Progenitor cell of endocrine pancreas (in vitro differentiated cells): ENCODE measurements around the gene TMEM92. TPM values are rescaled to one million over a fixed set of nuclear protein-coding genes. Genes with fewer than 3 reads are reported as not detected.

Source experiments
- DNase-seq: peaks from one replicate; pipeline ENCODE4 v3.0.0; 2021; ENCODE audit warnings: low spot score; ENCODE audit not compliant: unreplicated experiment
- H3K27ac Mint-ChIP-seq: 2 replicates; pipeline ENCODE4 v1.8.0; 2021; ENCODE audit warnings: mild to moderate bottlenecking, moderate library complexity, mixed read lengths
- H3K27me3 Mint-ChIP-seq: 2 replicates; pipeline ENCODE4 v1.8.0; 2021; ENCODE audit warnings: mixed read lengths
- H3K36me3 Mint-ChIP-seq: 2 replicates; pipeline ENCODE4 v1.8.0; 2022; ENCODE audit warnings: mixed read lengths; ENCODE audit not compliant: insufficient read depth
- H3K4me1 Mint-ChIP-seq: 2 replicates; pipeline ENCODE4 v1.8.0; 2021; ENCODE audit warnings: low read depth, mixed read lengths
- H3K4me3 Mint-ChIP-seq: 2 replicates; pipeline ENCODE4 v1.8.0; 2021; ENCODE audit warnings: low read depth, mild to moderate bottlenecking, moderate library complexity, mixed read lengths
- H3K9me3 Mint-ChIP-seq: 2 replicates; pipeline ENCODE4 v1.8.0; 2021; ENCODE audit warnings: low read depth, mixed read lengths
- total RNA-seq: library from RNA; stranded (reverse); gene quantifications from 2 replicates; pipeline ENCODE4 v1.2.1, GENCODE V29; 2021
- TF ChIP-seq, protein P1 (sequence below): fragments of 200-600 bp; sonication (generic); IDR thresholded peaks from one replicate; pipeline ENCODE4 v1.5.0; 2021; ENCODE audit warnings: antibody characterized with exemption, mild to moderate bottlenecking; ENCODE audit not compliant: unreplicated experiment

Gene TMEM92
- total RNA-seq, 1 donor from 2014 or later, result 7.4 TPM

DNA sequence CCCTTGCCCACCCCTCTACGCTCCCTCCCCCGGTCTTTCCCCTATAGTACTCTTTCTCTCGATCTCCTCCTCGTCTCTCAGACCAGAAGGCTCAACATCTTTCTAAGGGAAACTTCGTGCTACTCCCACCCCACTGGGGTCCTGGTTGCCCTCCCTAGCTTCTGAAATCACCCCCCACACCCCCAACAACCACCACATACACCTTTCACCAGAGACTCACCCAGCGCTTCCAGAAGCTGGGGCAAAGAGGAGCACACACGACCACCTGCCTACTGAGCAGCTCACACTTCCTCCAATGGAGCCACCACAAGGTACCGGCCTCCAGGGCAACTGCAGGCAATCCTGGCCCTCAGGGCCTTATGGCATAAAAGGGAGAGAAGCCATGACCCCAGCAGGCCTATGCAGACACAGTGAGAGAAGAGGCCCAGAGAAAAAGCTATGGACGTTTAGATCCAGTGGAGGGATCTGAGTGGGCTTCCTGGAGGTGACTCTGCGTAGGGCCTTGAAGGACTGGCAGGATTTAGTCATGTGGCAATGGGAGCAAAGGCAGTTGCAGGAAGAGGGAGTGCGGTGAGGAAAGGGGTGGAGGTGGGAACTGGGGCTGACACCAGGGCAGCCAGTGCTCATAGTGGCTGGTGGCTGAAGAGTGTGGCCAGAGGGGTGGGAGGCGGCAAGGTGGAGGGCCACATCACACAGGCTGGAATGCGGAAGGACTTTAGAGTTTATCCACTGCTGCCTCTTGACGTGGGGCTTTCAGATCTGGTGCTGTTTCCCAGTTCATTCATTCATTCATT is 12.1 kb upstream of the TMEM92 start:
- peaks cover 1% of the 10 kb centered on the region for H3K4me1 Mint-ChIP-seq
- peaks cover 39% of the 10 kb centered on the region for H3K27me3 Mint-ChIP-seq
- TF ChIP-seq, protein P1, sequence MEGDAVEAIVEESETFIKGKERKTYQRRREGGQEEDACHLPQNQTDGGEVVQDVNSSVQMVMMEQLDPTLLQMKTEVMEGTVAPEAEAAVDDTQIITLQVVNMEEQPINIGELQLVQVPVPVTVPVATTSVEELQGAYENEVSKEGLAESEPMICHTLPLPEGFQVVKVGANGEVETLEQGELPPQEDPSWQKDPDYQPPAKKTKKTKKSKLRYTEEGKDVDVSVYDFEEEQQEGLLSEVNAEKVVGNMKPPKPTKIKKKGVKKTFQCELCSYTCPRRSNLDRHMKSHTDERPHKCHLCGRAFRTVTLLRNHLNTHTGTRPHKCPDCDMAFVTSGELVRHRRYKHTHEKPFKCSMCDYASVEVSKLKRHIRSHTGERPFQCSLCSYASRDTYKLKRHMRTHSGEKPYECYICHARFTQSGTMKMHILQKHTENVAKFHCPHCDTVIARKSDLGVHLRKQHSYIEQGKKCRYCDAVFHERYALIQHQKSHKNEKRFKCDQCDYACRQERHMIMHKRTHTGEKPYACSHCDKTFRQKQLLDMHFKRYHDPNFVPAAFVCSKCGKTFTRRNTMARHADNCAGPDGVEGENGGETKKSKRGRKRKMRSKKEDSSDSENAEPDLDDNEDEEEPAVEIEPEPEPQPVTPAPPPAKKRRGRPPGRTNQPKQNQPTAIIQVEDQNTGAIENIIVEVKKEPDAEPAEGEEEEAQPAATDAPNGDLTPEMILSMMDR, result no peak
- H3K27ac Mint-ChIP-seq, result no peak overlapping the region
- no peak overlapping the region for H3K4me3 Mint-ChIP-seq
- H3K9me3 Mint-ChIP-seq, result no peaks in the 10 kb centered on the region
- no peak for DNase-seq
- H3K36me3 Mint-ChIP-seq, result no peaks in the 10 kb centered on the region

DNA sequence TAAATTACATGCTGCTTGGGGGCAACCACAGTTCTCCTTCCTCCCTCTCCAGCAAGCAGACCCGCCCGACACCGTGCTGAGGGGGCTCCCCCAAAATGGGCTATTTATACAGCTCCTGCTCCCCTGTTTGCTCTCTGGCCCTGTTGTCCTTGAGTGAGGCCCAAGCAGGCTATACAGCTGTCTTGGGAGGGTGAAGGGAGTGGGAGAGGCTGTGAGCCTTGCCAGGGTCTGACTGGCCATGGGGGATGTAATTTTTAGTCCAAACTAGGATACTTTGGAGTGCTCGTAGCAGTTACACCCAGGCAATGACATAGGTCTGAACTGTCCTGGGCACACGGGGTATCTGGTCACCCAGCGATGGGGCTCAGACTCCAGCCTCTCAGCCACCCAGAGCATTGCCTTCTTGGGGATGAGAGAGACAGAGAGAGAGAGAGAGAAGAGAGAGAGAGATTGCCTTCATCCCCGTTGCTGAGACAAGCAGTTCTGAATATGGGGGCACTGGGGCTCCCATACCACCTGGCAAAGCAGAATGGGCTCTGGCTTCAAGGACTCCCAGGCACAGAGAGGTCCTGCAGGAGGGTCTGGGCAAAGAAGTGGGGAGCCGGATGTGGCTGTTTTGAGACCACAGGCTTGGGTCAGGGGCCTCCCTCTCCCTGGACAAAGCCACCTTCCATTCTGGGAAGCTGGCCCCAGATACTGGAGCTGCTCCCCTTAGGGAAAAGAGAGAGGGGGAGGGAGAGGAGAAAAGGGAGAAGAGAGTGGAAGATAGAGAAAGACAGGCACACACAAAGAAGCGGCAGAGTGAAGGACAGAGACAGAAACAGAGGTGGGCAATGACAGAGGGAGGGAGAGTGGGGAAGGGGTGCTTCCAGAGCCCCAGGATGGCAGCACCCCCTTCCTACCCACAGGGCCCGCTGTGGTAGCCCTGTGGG is 10.7 kb upstream of the TMEM92 start:
- DNase-seq, result no peak
- Mint-ChIP-seq H3K4me1 (peaks cover 1% of the 10 kb centered on the region), H3K27me3 (peaks cover 47% of the 10 kb centered on the region), H3K9me3 (no peaks in the 10 kb centered on the region), H3K27ac (no peak overlapping the region), H3K4me3 (no peak overlapping the region), H3K36me3 (no peaks in the 10 kb centered on the region)
- TF ChIP-seq, protein P1, result no peak

DNA sequence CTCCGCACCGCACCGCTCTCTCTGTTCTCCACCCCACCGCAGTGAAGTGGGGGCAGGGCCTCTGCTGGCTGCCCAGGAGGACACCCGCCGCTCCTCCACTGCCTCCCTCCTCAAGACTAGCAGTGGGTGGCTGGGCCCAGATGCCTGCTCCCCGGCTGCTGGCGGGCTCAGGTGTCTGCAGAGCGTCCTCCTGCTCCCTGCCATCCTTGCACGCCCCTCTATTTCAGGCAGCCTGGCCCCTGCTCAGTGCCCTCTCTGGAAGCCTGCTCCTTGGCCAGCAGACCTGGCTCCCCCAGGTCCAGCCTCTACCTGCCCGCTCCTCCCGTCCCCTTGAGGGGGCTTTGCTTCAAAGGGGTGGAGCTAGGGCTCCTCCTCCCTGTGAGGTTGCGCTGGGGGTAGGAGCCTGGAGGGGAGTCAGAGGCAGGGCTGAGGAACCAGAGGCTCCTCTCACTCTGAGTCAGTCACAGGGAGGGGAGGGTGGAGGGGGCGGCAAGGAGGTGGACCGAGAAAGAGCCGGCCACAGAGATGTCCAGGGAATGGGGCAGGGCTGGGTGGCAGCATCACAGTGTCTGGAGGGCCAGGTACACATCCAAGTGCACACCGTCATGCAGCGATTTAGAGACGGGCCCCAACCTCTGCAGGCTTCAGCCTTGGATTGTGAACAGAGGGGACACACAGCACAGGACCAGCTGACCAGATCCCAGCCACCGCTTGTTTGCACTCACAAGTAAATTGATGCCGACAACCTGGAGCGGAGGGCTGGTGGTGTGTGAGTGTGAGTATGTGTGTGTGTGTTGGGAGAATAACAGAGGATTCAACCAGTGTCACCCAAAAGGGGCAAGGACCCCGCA is 9.8 kb upstream of the TMEM92 start:
- Mint-ChIP-seq H3K27me3 (peaks cover 47% of the 10 kb centered on the region), H3K27ac (no peak overlapping the region), H3K4me1 (peaks cover 4% of the 10 kb centered on the region), H3K36me3 (no peaks in the 10 kb centered on the region), H3K9me3 (no peaks in the 10 kb centered on the region), H3K4me3 (no peak overlapping the region)
- TF ChIP-seq, protein P1, result no peak
- DNase-seq, result no peak

DNA sequence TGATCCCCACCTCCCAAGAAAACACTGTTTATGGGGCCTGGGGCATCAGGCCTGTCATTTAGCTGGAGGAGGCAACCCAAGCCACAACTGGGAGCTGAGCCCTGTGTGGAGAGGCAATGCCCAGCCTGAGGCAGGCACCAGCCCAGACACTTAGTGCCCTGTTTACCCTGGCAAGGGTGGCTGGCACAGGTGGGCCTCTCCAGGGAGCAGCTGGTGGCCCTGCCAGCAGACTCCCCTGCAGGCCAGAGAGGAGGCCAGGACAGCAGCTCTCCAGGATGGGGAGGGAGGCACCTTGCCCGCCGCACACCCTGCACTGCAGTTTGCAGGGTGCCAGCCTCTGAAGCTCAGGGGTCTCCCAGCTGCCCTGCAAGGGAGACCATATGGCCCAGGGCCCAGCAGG is 9.1 kb upstream of the TMEM92 start:
- TF ChIP-seq, protein P1, result no peak
- Mint-ChIP-seq H3K4me3 (no peak overlapping the region), H3K4me1 (peaks cover 4% of the 10 kb centered on the region), H3K27ac (no peak overlapping the region), H3K9me3 (no peaks in the 10 kb centered on the region), H3K27me3 (peaks cover 47% of the 10 kb centered on the region), H3K36me3 (no peaks in the 10 kb centered on the region)
- DNase-seq, result no peak
